H1 (cell line): Measurements from ENCODE around the gene TRABD2B. TPM values are rescaled to one million over a fixed set of nuclear protein-coding genes. Genes with fewer than 3 reads are reported as not detected.

Experiments
- CTCF ChIA-PET: fragments of 300-600 bp; sonication (Branson Sonifier 250); formaldehyde crosslinking; loops from one replicate; lab custom pipeline; 2021; ENCODE audit not compliant: partially characterized antibody; lab: Charles Lee
- POLR2A ChIA-PET: fragments of 300-600 bp; sonication (Branson Sonifier 250); formaldehyde crosslinking; loops from one replicate; lab custom pipeline; 2021; ENCODE audit warnings: inconsistent platforms; ENCODE audit not compliant: partially characterized antibody; lab: Charles Lee
- DNase-seq, 2 experiments: peaks; one replicate each; pipeline versions ENCODE4 v3.0.0 to v3.0.0-alpha.2; 2010 to 2022; ENCODE audit warnings: low spot score in 2 of 2, low read depth in 1 of 2, mixed read lengths in 1 of 2
- FAIRE-seq: peaks from 2 replicates; lab custom pipeline; 2011; peaks lifted over from hg19 to GRCh38; lab: Jason Lieb, UNC
- H2AFZ ChIP-seq: 2 replicates; pipeline ENCODE4 v1.8.1; 2012; ENCODE audit warnings: low read length, inconsistent platforms
- H2AK5ac ChIP-seq: 2 replicates; pipeline ENCODE4 v1.6.1; 2013; ENCODE audit warnings: low read depth, low read length
- H2BK120ac ChIP-seq: replicated peaks from 2 replicates; pipeline ENCODE3; 2013; ENCODE audit warnings: low read depth, low read length, inconsistent platforms
- H2BK12ac ChIP-seq: 2 replicates; pipeline ENCODE4 v1.6.1; 2013; ENCODE audit warnings: low read depth, low read length
- H2BK15ac ChIP-seq: 2 replicates; pipeline ENCODE4 v1.6.1; 2013; ENCODE audit warnings: low read length
- H2BK20ac ChIP-seq: 2 replicates; pipeline ENCODE4 v1.6.1; 2013; ENCODE audit warnings: low read length
- H2BK5ac ChIP-seq: 2 replicates; pipeline ENCODE4 v1.6.1; 2013; ENCODE audit warnings: low read depth, low read length
- H3K14ac ChIP-seq: 2 replicates; pipeline ENCODE4 v1.6.1; 2013; ENCODE audit warnings: inconsistent platforms; ENCODE audit not compliant: insufficient read length
- H3K18ac ChIP-seq: 2 replicates; pipeline ENCODE4 v1.6.1; 2013; ENCODE audit warnings: low read length; ENCODE audit errors: extremely low read depth
- H3K23ac ChIP-seq: 2 replicates; pipeline ENCODE4 v1.6.1; 2013; ENCODE audit warnings: inconsistent platforms; ENCODE audit not compliant: insufficient read length
- H3K23me2 ChIP-seq: 2 replicates; pipeline ENCODE4 v1.6.1; 2013; ENCODE audit warnings: low read depth, low read length
- H3K27ac ChIP-seq: 2 replicates; pipeline ENCODE4 v1.6.1; 2011; ENCODE audit warnings: low read depth, low read length, inconsistent platforms
- H3K27me3 ChIP-seq, 4 experiments: replicated peaks in 1 of 4; 1 replicate in 1 of 4; 2 replicates in 3 of 4; pipeline versions ENCODE4 v1.6.1 to v1.8.1; 2011 to 2013; ENCODE audit warnings: low read length in 3 of 4, mild to moderate bottlenecking in 3 of 4, inconsistent platforms in 2 of 4, mixed read lengths in 2 of 4, moderate library complexity in 1 of 4; ENCODE audit not compliant: control insufficient read depth in 3 of 4, insufficient read depth in 3 of 4; ENCODE audit errors: extremely low read depth in 1 of 4
- H3K36me3 ChIP-seq, 4 experiments: 2 replicates each; pipeline versions ENCODE4 v1.6.1 to v1.8.1; 2011 to 2013; ENCODE audit warnings: mild to moderate bottlenecking in 4 of 4, low read length in 3 of 4, moderate library complexity in 2 of 4, control low read depth in 1 of 4, inconsistent platforms in 1 of 4; ENCODE audit not compliant: insufficient read depth in 4 of 4, control insufficient read depth in 2 of 4
- H3K4ac ChIP-seq: replicated peaks from 2 replicates; pipeline ENCODE3; 2013; ENCODE audit warnings: low read length, low read depth, mixed read lengths, inconsistent platforms; ENCODE audit not compliant: insufficient read length
- H3K4me1 ChIP-seq, 4 experiments: replicated peaks in 1 of 4; 1 replicate in 1 of 4; 2 replicates in 3 of 4; pipeline versions ENCODE4 v1.6.1 to v1.8.1; 2011 to 2013; ENCODE audit warnings: low read length in 3 of 4, inconsistent platforms in 2 of 4, mixed read lengths in 1 of 4; ENCODE audit not compliant: insufficient read depth in 4 of 4, control insufficient read depth in 3 of 4
- H3K4me2 ChIP-seq, 2 experiments: 2 replicates each; pipeline versions ENCODE4 v1.6.1 to v1.8.1; 2011 to 2013; ENCODE audit warnings: low read depth in 2 of 2, low read length in 2 of 2, control low read depth in 1 of 2, inconsistent platforms in 1 of 2, mild to moderate bottlenecking in 1 of 2; ENCODE audit not compliant: insufficient read depth in 1 of 2
- H3K4me3 ChIP-seq, 4 experiments: fragments of 200-600, 300-600 bp in 1 of 4; sonication (generic), shearing (Covaris generic), sonication (Bioruptor Twin) in 1 of 4; 2 replicates each; pipeline versions ENCODE4 v1.5.1 to v1.8.1; 2011 to 2016; ENCODE audit warnings: low read length in 4 of 4, low read depth in 3 of 4, control low read depth in 2 of 4, inconsistent platforms in 2 of 4, mild to moderate bottlenecking in 2 of 4, mixed read lengths in 1 of 4, moderate library complexity in 1 of 4; ENCODE audit not compliant: insufficient read depth in 2 of 4; ENCODE audit errors: extremely low read depth in 1 of 4
- H3K56ac ChIP-seq: replicated peaks from 2 replicates; pipeline ENCODE3; 2013; ENCODE audit warnings: low read depth, mild to moderate bottlenecking, mixed read lengths, low read length, inconsistent platforms; ENCODE audit not compliant: insufficient read length
- H3K79me1 ChIP-seq: 2 replicates; pipeline ENCODE4 v1.6.1; 2013; ENCODE audit warnings: low read depth, low read length, control low read depth
- H3K79me2 ChIP-seq, 2 experiments: 2 replicates each; pipeline versions ENCODE4 v1.6.1 to v1.8.1; 2012 to 2013; ENCODE audit warnings: low read length in 2 of 2, mild to moderate bottlenecking in 2 of 2, inconsistent platforms in 1 of 2; ENCODE audit not compliant: insufficient read depth in 2 of 2, control insufficient read depth in 1 of 2
- H3K9ac ChIP-seq, 4 experiments: replicated peaks in 1 of 4; 1 replicate in 1 of 4; 2 replicates in 3 of 4; pipeline versions ENCODE4 v1.6.1 to v1.8.1; 2011 to 2013; ENCODE audit warnings: low read depth in 3 of 4, low read length in 3 of 4, control low read depth in 2 of 4, mild to moderate bottlenecking in 2 of 4, moderate library complexity in 2 of 4, inconsistent platforms in 1 of 4; ENCODE audit errors: extremely low read depth in 1 of 4
- H3K9me3 ChIP-seq, 2 experiments: 2 replicates each; pipeline versions ENCODE4 v1.6.1 to v1.8.1; 2012 to 2013; ENCODE audit warnings: mild to moderate bottlenecking in 2 of 2, moderate library complexity in 2 of 2, control low read depth in 1 of 2, inconsistent platforms in 1 of 2, low read depth in 1 of 2, low read length in 1 of 2, mixed read lengths in 1 of 2; ENCODE audit not compliant: insufficient read depth in 2 of 2
- H4K20me1 ChIP-seq, 2 experiments: replicated peaks in 1 of 2; 2 replicates each; pipeline versions ENCODE3 to v1.8.1; 2011 to 2013; ENCODE audit warnings: inconsistent platforms in 2 of 2, low read length in 2 of 2, mild to moderate bottlenecking in 1 of 2; ENCODE audit not compliant: insufficient read depth in 2 of 2, control insufficient read depth in 1 of 2
- H4K5ac ChIP-seq: 2 replicates; pipeline ENCODE4 v1.6.1; 2013; ENCODE audit warnings: low read length, low read depth, mixed read lengths, inconsistent platforms; ENCODE audit not compliant: insufficient read length
- H4K8ac ChIP-seq: 2 replicates; pipeline ENCODE4 v1.8.0; 2013; ENCODE audit warnings: mild to moderate bottlenecking, moderate library complexity, low read length, inconsistent platforms; ENCODE audit not compliant: insufficient read depth; ENCODE audit errors: extremely low read depth
- H4K91ac ChIP-seq: replicated peaks from 2 replicates; pipeline ENCODE3; 2013; ENCODE audit warnings: low read length, mixed read lengths, inconsistent platforms; ENCODE audit not compliant: insufficient read length
- KDM1A ChIP-seq: fragments of 200-600, 300-600 bp; sonication (generic); IDR thresholded peaks from 2 replicates; pipeline ENCODE4 v1.7.1; 2016; ENCODE audit warnings: mild to moderate bottlenecking, low read length, borderline replicate concordance
- RNF2 ChIP-seq: fragments of 200-900, 300-1000 bp; sonication (generic); IDR thresholded peaks from 2 replicates; pipeline ENCODE4 v1.7.1; 2016; ENCODE audit warnings: borderline replicate concordance, low read depth, mild to moderate bottlenecking, antibody characterized with exemption, low read length; ENCODE audit not compliant: poor library complexity, severe bottlenecking; ENCODE audit errors: missing control alignments
- WGBS, 2 experiments: shearing (Covaris generic) in 1 of 2; methylation state at CpG; one replicate each; pipeline versions ENCODE4 v1.1.6 to v1.1.7; 2013 to 2015; ENCODE audit warnings: low lambda C conversion rate in 2 of 2, mixed read lengths in 2 of 2, inconsistent platforms in 1 of 2, low coverage in 1 of 2, missing lambda C conversion rate in 1 of 2; ENCODE audit not compliant: insufficient replicate concordance in 2 of 2, insufficient coverage in 1 of 2, insufficient read length in 1 of 2; ENCODE audit errors: extremely low coverage in 1 of 2, missing lambda C conversion rate in 1 of 2; 5-methylcytosine and 5-hydroxymethylcytosine counted together
- polyA plus RNA-seq, 7 experiments: library from polyadenylated mRNA; depleted of rRNA in 3 of 7; stranded (reverse) in 5 of 7; unstranded in 2 of 7; fragments of >200 nt in 5 of 7; fragments of 200-250 nt in 2 of 7; gene quantifications; 1 replicate in 5 of 7; 2 replicates in 1 of 7; 4 replicates in 1 of 7; pipeline versions ENCODE4 v1.2.1 to v1.2.3, GENCODE V29; 2011 to 2013; ENCODE audit warnings: missing spikeins in 2 of 7, mixed read lengths in 2 of 7
- total RNA-seq: library from RNA; stranded (reverse); fragmentation: NEBNext Ultra II Directional; extraction: Animal tissue kit (Norgen Biotek cat#: 25700); gene quantifications from 2 replicates; pipeline ENCODE4 v1.2.1, GENCODE V29; 2021
- TF ChIP-seq, protein P1 (sequence below): IDR thresholded peaks from 2 replicates; pipeline ENCODE4 v1.6.1; 2012; ENCODE audit warnings: inconsistent platforms

The TRABD2B gene
- total and polyA plus RNA-seq, 2 of the 8 experiments (the other 6 are each of a cell fraction or from before 2014, with no cell fraction given) = 0.95 to 3.4 TPM

DNA sequence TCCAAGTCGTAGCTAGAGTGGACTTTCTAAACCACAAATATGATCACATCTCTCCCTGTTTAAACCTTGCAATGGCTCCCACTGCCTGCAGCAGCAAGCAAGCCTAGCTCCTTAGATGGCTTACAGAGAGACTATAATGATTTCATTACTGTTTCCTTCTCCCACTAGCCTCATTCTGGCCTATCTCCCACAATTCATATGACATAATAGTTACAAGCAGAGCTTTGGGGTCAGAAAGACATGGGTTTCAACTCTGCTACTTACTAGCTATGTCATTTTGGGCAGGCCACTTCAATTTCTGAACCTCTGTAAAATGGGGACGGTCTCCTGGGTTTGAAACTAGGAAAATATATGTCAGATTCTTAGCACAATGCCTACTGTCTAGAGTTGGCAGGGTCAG, 143.3 kb downstream of the TRABD2B start:
- ChIA-PET POLR2A (no interaction called here), CTCF (interaction anchor here (0.6 to 1.5 kb wide), 3 partner anchors 23 to 145 kb away, joined by 3 to 4 read pairs (median 4); no protein-coding TSS in a partner anchor)
- Histone ChIP-seq H3K23ac (no peak overlapping the region), H4K20me1 (no peaks in the 10 kb centered on the region), H3K27me3 (no peaks in the 10 kb centered on the region), H2BK5ac (no peak overlapping the region), H2BK20ac (no peak overlapping the region), H3K18ac (no peak overlapping the region), H4K5ac (no peak overlapping the region), H3K4me1 (no peaks in the 10 kb centered on the region; a peak in 2 of 7 replicates), H3K4me2 (no peak overlapping the region), H3K56ac (no peak overlapping the region), H2AFZ (no peak overlapping the region), H3K23me2 (no peaks in the 10 kb centered on the region), H2BK12ac (no peak overlapping the region), H3K9me3 (no peaks in the 10 kb centered on the region), H3K36me3 (no peaks in the 10 kb centered on the region), H3K79me2 (no peaks in the 10 kb centered on the region), H4K91ac (no peak overlapping the region), H3K4me3 (no peak overlapping the region), H4K8ac (no peak overlapping the region), H3K79me1 (no peaks in the 10 kb centered on the region; the same call in 1 of the 2 replicates), H3K9ac (no peak overlapping the region), H2AK5ac (no peak overlapping the region), H2BK120ac (no peak overlapping the region), H3K14ac (no peak overlapping the region), H3K27ac (no peak overlapping the region), H2BK15ac (no peak overlapping the region), H3K4ac (no peak overlapping the region)
- DNase-seq = no peak
- WGBS, 2 experiments = 78% methylated on average over 2 of the region's 2 CpGs; no CpG with 5 or more reads in 1 of the 2 experiments
- no peak for FAIRE-seq
- TF ChIP-seq RNF2 (no peak), KDM1A (no peak)
- TF ChIP-seq, protein P1, sequence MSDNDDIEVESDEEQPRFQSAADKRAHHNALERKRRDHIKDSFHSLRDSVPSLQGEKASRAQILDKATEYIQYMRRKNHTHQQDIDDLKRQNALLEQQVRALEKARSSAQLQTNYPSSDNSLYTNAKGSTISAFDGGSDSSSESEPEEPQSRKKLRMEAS = no peak
